ENCODE measurements around the gene C1orf167.

DNA sequence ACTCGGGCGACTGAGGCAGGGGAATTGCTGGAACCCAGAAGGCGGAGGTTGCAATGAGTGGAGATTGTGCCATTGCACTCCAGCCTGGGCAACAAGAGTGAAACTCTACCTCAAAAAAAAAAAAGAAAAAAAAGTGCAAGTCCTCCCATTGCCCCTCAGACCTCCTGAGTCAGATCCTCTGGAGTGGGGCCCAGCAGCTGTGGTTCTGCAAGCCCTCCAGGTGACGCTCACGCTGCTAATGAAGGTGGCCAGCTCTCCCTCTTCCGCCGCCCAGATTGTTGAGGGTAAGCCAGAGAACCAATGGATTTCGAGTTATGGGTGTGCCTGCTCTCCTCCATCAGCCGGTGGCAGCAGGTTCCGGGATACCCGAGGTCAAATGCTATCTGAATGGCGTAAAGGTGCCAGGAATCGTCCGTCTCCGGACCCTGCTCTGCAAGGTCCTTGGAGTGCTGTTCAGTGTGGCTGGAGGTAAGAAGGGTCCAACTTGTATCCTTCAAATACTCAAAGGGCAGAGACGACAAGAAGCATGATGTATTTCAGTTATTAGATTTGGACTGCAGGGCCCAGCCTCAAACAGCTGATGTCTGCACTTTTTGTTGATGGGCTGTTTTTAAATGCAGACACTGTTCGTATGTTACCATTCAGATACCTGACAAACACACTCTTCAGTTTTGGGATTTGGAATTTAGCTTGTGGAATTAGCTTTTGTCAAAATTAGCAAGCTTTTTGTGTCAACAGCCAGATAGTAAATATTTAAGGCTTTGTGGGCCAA, 61.6 kb downstream of the C1orf167 start:
- TF ChIP-seq, protein P1, sequence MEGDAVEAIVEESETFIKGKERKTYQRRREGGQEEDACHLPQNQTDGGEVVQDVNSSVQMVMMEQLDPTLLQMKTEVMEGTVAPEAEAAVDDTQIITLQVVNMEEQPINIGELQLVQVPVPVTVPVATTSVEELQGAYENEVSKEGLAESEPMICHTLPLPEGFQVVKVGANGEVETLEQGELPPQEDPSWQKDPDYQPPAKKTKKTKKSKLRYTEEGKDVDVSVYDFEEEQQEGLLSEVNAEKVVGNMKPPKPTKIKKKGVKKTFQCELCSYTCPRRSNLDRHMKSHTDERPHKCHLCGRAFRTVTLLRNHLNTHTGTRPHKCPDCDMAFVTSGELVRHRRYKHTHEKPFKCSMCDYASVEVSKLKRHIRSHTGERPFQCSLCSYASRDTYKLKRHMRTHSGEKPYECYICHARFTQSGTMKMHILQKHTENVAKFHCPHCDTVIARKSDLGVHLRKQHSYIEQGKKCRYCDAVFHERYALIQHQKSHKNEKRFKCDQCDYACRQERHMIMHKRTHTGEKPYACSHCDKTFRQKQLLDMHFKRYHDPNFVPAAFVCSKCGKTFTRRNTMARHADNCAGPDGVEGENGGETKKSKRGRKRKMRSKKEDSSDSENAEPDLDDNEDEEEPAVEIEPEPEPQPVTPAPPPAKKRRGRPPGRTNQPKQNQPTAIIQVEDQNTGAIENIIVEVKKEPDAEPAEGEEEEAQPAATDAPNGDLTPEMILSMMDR (IDR thresholded peaks at IDR 0.05): no peak
- TF ChIP-seq POLR2AphosphoS5 (IDR thresholded peaks at IDR 0.05) (no peak), POLR2A (IDR thresholded peaks at IDR 0.05) (no peak)
